HepG2 (cell line): Measurements from ENCODE around the gene HLA-DOA. TPM values are rescaled to one million over a fixed set of nuclear protein-coding genes. Genes with fewer than 3 reads are reported as not detected.
A peak's percentile ranks its signal among the peaks of the same experiment; 100 is the strongest.

Source experiments
- ATAC-seq: fragments of 200-7000 bp; cut with Tn5 transposase; 3 replicates; pipeline ENCODE4 v1.9.1; 2020; ENCODE audit warnings: mild to moderate bottlenecking, moderate library complexity
- BruUV-seq: library from RNA; stranded (reverse); fragments of 400-500 nt; replicated peaks from 2 replicates; lab custom pipeline; 2021; lab: Mats Ljungman, UMichigan
- CTCF ChIA-PET: fragments of 300-600 bp; formaldehyde crosslinking; extraction: SDS; loops from one replicate; lab custom pipeline; 2021; ENCODE audit warnings: low total read pairs, inconsistent platforms, low intra/inter-chr PET ratio; lab: Yijun Ruan, JAX
- POLR2A ChIA-PET: fragments of 350-600 bp; sonication (Branson Sonifier 250); formaldehyde crosslinking; loops from one replicate; lab custom pipeline; 2020; ENCODE audit warnings: antibody characterized with exemption, inconsistent platforms; lab: Yijun Ruan, JAX
- DNase-seq: peaks from one replicate; pipeline ENCODE4 v3.0.0-alpha.2; 2015; ENCODE audit warnings: low spot score
- FAIRE-seq: peaks from 3 replicates; lab custom pipeline; 2011; peaks lifted over from hg19 to GRCh38; lab: Jason Lieb, UNC
- H2AFZ ChIP-seq: one replicate; pipeline ENCODE4 v1.6.1; 2011; ENCODE audit warnings: low read length, inconsistent platforms
- H3K27ac ChIP-seq: fragments of 300-600 bp; 3 replicates; pipeline ENCODE4 v1.8.0; 2011; ENCODE audit warnings: mixed run types, mild to moderate bottlenecking, mixed read lengths, low read length, inconsistent platforms; ENCODE audit not compliant: insufficient read depth; ENCODE audit errors: extremely low read length
- H3K27me3 ChIP-seq, 2 experiments: fragments of 200-600 bp in 1 of 2; 2 replicates in 1 of 2; 3 replicates in 1 of 2; pipeline versions ENCODE4 v1.6.0 to v1.8.0; 2011; ENCODE audit warnings: low read length in 2 of 2, mild to moderate bottlenecking in 2 of 2, moderate library complexity in 2 of 2, inconsistent platforms in 1 of 2; ENCODE audit not compliant: insufficient read depth in 2 of 2, control insufficient read depth in 1 of 2
- H3K36me3 ChIP-seq, 2 experiments: fragments of 200-600 bp in 1 of 2; replicated peaks in 1 of 2; 2 replicates in 1 of 2; 3 replicates in 1 of 2; pipeline versions ENCODE4 v1.5.1 to v1.8.0; 2011; ENCODE audit warnings: low read length in 2 of 2, inconsistent platforms in 1 of 2; ENCODE audit not compliant: insufficient read depth in 2 of 2, control insufficient read depth in 1 of 2
- H3K4me1 ChIP-seq: 2 replicates; pipeline ENCODE4 v1.5.1; 2012; ENCODE audit warnings: low read length, inconsistent platforms; ENCODE audit not compliant: insufficient read depth
- H3K4me2 ChIP-seq: 2 replicates; pipeline ENCODE4 v1.6.0; 2011; ENCODE audit warnings: low read depth, low read length, inconsistent platforms
- H3K4me3 ChIP-seq, 3 experiments: fragments of 200-600 bp in 1 of 3; sonication (generic), shearing (Covaris generic) in 1 of 3; replicated peaks in 1 of 3; 2 replicates each; pipeline ENCODE4 v1.5.1; 2011 to 2016; ENCODE audit warnings: low read length in 3 of 3, inconsistent platforms in 2 of 3, low read depth in 2 of 3, mild to moderate bottlenecking in 2 of 3, control low read depth in 1 of 3, mixed read lengths in 1 of 3; ENCODE audit not compliant: insufficient read depth in 1 of 3
- H3K79me2 ChIP-seq: one replicate; pipeline ENCODE4 v1.6.1; 2011; ENCODE audit warnings: low read length, inconsistent platforms; ENCODE audit not compliant: insufficient read depth
- H3K9ac ChIP-seq: 2 replicates; pipeline ENCODE4 v1.6.0; 2011; ENCODE audit warnings: mild to moderate bottlenecking, low read depth, low read length, inconsistent platforms; ENCODE audit not compliant: insufficient read depth
- H3K9me3 ChIP-seq: 2 replicates; pipeline ENCODE4 v1.5.1; 2012; ENCODE audit warnings: mild to moderate bottlenecking, low read length
- H4K20me1 ChIP-seq: 2 replicates; pipeline ENCODE4 v1.6.0; 2011; ENCODE audit warnings: inconsistent platforms, mild to moderate bottlenecking, low read length, moderate library complexity; ENCODE audit not compliant: insufficient read depth
- ATF4 ChIP-seq, 2 experiments: fragments of 450-650 bp in 1 of 2; sonication (generic) in 1 of 2; formaldehyde crosslinking; IDR thresholded peaks; 2 replicates each; pipeline versions ENCODE4 v1.5.0 to v1.8.0; 2020 to 2022; ENCODE audit warnings: mild to moderate bottlenecking in 1 of 2, missing genetic modification reagents in 1 of 2
- NPAS2 ChIP-seq: sonication (generic); formaldehyde crosslinking; IDR thresholded peaks from 2 replicates; pipeline ENCODE4 v1.8.0; 2022; ENCODE audit warnings: mild to moderate bottlenecking, missing genetic modification reagents, borderline replicate concordance
- ZKSCAN1 ChIP-seq: fragments of 150-350 bp; IDR thresholded peaks from 2 replicates; pipeline ENCODE4 v1.6.1; 2014; ENCODE audit warnings: low read length
- ZNF34 ChIP-seq: sonication (generic); formaldehyde crosslinking; IDR thresholded peaks from 2 replicates; pipeline ENCODE4 v1.4.0; 2020; ENCODE audit warnings: mild to moderate bottlenecking, missing genetic modification reagents, borderline replicate concordance
- ZSCAN31 ChIP-seq: sonication (generic); formaldehyde crosslinking; IDR thresholded peaks from 2 replicates; pipeline ENCODE4 v1.5.0; 2020; ENCODE audit warnings: low read depth, mild to moderate bottlenecking, missing genetic modification reagents
- WGBS: methylation state at CpG from one replicate; pipeline ENCODE4 v1.1.6; 2017; ENCODE audit warnings: low lambda C conversion rate; 5-methylcytosine and 5-hydroxymethylcytosine counted together
- in situ Hi-C: cut with HindIII; loops from 2 replicates; pipeline ENCODE4 v1.10.0; 2017; ENCODE audit warnings: low pct_unique_long_range_greater_than_20kb; ENCODE audit not compliant: extremely low pct_ligation_motif_present
- intact Hi-C: fragments of 100-400 bp; cut with micrococcal nuclease; formaldehyde crosslinking; loops from one replicate; pipeline ENCODE4 v1.10.0; 2022; ENCODE audit not compliant: unreplicated experiment
- polyA plus RNA-seq, 8 experiments: library from polyadenylated mRNA; depleted of rRNA in 3 of 8; stranded (reverse) in 7 of 8; unstranded in 1 of 8; fragments of >200 nt; fragmentation: Illumina TruSeq in 4 of 8; extraction: Trizol in 4 of 8; gene quantifications; 2 replicates each; pipeline versions ENCODE4 v1.2.1 to v1.2.3, GENCODE V29; 2011 to 2016; ENCODE audit warnings: low read depth in 4 of 8, missing spikeins in 1 of 8, mixed read lengths in 1 of 8; ENCODE audit not compliant: insufficient read depth in 1 of 8
- total RNA-seq, 5 experiments: library from RNA; depleted of rRNA; stranded (reverse); fragments of >200 nt; fragmentation: Illumina TruSeq; extraction: Trizol; gene quantifications; 2 replicates each; pipeline ENCODE4 v1.2.3, GENCODE V29; 2016; ENCODE audit warnings: low read depth in 1 of 5
- TF ChIP-seq, protein P1 (sequence below): IDR thresholded peaks from 2 replicates; pipeline ENCODE4 v1.6.1; 2016; ENCODE audit warnings: mild to moderate bottlenecking, missing biosample characterization, missing genetic modification reagents
- TF ChIP-seq, protein P2 (sequence below): sonication (generic); formaldehyde crosslinking; IDR thresholded peaks from 2 replicates; pipeline ENCODE4 v1.5.0; 2020; ENCODE audit warnings: missing genetic modification reagents
- TF ChIP-seq, protein P3 (sequence below): sonication (generic); formaldehyde crosslinking; IDR thresholded peaks from 2 replicates; pipeline ENCODE4 v1.8.0; 2022; ENCODE audit warnings: mild to moderate bottlenecking, missing genetic modification reagents, borderline replicate concordance
- TF ChIP-seq, protein P4 (sequence below): sonication (generic); formaldehyde crosslinking; IDR thresholded peaks from 2 replicates; pipeline ENCODE4 v1.5.0; 2020; ENCODE audit warnings: mild to moderate bottlenecking, missing genetic modification reagents, moderate library complexity

HLA-DOA gene
- total and polyA plus RNA-seq, 2 of the 13 experiments (the other 11 are each of a cell fraction or from before 2014, with no cell fraction given): 0.03 to 0.09 TPM

GRCh38 chr6:32984622-32985389 lies 24.6 kb downstream of the HLA-DOA start (continued):
- TF ChIP-seq, protein P1, sequence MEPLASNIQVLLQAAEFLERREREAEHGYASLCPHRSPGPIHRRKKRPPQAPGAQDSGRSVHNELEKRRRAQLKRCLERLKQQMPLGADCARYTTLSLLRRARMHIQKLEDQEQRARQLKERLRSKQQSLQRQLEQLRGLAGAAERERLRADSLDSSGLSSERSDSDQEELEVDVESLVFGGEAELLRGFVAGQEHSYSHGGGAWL (CRISPR knock-in tag): no peak
- no peak for TF ChIP-seq ZNF34 (CRISPR knock-in tag)
- no peak for TF ChIP-seq ZSCAN31 (CRISPR knock-in tag)
- TF ChIP-seq, protein P2, sequence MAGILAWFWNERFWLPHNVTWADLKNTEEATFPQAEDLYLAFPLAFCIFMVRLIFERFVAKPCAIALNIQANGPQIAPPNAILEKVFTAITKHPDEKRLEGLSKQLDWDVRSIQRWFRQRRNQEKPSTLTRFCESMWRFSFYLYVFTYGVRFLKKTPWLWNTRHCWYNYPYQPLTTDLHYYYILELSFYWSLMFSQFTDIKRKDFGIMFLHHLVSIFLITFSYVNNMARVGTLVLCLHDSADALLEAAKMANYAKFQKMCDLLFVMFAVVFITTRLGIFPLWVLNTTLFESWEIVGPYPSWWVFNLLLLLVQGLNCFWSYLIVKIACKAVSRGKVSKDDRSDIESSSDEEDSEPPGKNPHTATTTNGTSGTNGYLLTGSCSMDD (CRISPR knock-in tag): no peak
- no peak for TF ChIP-seq NPAS2 (CRISPR knock-in tag)

DNA sequence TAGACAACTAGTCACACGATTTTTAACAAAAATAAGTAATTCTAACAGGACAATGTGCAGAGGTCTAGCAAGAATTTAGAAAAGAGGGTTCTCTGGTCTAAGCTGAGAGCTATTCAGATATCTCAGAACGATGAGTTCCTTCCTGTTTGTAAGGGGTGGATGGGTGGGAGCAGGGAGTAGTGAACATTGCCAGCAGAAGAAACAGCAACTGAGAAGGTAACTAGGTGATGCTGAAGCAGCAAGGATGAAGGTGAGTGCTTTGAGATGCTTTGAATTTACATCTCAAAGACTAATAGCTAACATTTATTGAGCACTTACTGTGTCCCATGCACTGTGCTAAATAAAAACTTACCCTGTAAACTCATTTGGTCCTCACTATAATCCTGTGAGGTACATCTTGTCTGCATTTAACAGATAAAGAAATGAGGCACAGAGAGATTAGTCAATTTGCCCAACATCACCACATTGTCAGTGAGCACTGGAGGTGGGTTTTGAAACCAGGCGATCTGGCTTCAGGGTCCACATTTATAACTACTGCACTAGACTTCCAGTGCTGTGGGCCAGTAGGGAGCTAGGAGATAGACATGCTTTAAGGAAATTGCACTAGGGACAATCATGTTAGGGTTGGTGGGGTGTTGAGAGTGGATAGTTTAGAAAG lies 25.3 kb downstream of the HLA-DOA start:
- no peak overlapping the region for H3K27ac ChIP-seq
- no peak for FAIRE-seq
- in situ Hi-C loops: loop anchor here (5.0 kb wide), 1 partner anchor 47 kb away; no protein-coding TSS in a partner anchor
- TF ChIP-seq, protein P3, sequence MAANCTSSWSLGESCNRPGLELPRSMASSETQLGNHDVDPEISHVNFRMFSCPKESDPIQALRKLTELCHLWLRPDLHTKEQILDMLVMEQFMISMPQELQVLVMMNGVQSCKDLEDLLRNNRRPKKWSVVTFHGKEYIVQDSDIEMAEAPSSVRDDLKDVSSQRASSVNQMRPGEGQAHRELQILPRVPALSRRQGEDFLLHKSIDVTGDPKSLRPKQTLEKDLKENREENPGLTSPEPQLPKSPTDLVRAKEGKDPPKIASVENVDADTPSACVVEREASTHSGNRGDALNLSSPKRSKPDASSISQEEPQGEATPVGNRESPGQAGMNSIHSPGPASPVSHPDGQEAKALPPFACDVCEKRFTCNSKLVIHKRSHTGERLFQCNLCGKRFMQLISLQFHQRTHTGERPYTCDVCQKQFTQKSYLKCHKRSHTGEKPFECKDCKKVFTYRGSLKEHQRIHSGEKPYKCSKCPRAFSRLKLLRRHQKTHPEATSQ (CRISPR knock-in tag): no peak
- TF ChIP-seq, protein P4, sequence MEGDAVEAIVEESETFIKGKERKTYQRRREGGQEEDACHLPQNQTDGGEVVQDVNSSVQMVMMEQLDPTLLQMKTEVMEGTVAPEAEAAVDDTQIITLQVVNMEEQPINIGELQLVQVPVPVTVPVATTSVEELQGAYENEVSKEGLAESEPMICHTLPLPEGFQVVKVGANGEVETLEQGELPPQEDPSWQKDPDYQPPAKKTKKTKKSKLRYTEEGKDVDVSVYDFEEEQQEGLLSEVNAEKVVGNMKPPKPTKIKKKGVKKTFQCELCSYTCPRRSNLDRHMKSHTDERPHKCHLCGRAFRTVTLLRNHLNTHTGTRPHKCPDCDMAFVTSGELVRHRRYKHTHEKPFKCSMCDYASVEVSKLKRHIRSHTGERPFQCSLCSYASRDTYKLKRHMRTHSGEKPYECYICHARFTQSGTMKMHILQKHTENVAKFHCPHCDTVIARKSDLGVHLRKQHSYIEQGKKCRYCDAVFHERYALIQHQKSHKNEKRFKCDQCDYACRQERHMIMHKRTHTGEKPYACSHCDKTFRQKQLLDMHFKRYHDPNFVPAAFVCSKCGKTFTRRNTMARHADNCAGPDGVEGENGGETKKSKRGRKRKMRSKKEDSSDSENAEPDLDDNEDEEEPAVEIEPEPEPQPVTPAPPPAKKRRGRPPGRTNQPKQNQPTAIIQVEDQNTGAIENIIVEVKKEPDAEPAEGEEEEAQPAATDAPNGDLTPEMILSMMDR (CRISPR knock-in tag): no peak
- TF ChIP-seq ATF4 (CRISPR knock-in tag; IDR thresholded peaks at IDR 0.05): 0 out of 4 replicates have a peak, but pooled peaks of 1 of the 2 experiments have one; percentile 15
- TF ChIP-seq ZKSCAN1: no peak

More for the DNA sequence above, 25.3 kb downstream of the HLA-DOA start:
- H3K79me2 ChIP-seq: no peaks in the 10 kb centered on the region
- BruUV-seq: no TSS peak
- 39% methylated on average over 3 of the region's 3 CpGs for WGBS
- H3K4me1 ChIP-seq: no peaks in the 10 kb centered on the region
- no peaks in the 10 kb centered on the region for H3K9me3 ChIP-seq
- H3K36me3 ChIP-seq: peaks cover 15 to 20% of the 10 kb centered on the region in 2 experiments
- no peak overlapping the region for H3K9ac ChIP-seq
- ATAC-seq (peak; percentile 34), DNase-seq (no peak)
- peaks cover 36% of the 10 kb centered on the region for H4K20me1 ChIP-seq
- ChIA-PET POLR2A (interaction anchor here (0.7 to 10.2 kb wide), 5 partner anchors 12 to 90 kb away, joined by 3 to 305 read pairs (median 15); partner anchors contain the start of gene BRD2), CTCF (interaction anchor here (0.7 to 7.2 kb wide), 6 partner anchors 31 to 101 kb away, joined by 3 to 103 read pairs (median 8); partner anchors contain the start of gene HLA-DMA)
- H3K4me3 ChIP-seq: no peak overlapping the region
- intact Hi-C loops: no loop called here
- peaks cover 0 to 6% of the 10 kb centered on the region in 2 experiments; a peak in 2 of 5 replicates for H3K27me3 ChIP-seq
- H2AFZ ChIP-seq: no peak overlapping the region
- no peak overlapping the region for H3K4me2 ChIP-seq
